ENCODE data around the gene PARVB.

The PARVB gene

GRCh38 chr22:44153710-44154109, 129.6 kb downstream of the PARVB start:
- H2AFZ ChIP-seq (ENCODE audit: low read length): no peak overlapping the region
- H3F3A ChIP-seq (ENCODE audit: insufficient read depth, low read length): no peaks in the 10 kb centered on the region
- H3K9ac ChIP-seq (ENCODE audit: low read length): no peak overlapping the region
- TF ChIP-seq CTCF (IDR thresholded peaks at IDR 0.05; ENCODE audit: low read length) (no peak), EZH2 (IDR thresholded peaks at IDR 0.05; ENCODE audit: borderline replicate concordance, low read length) (no peak)
- H3K27me3 ChIP-seq (ENCODE audit: insufficient read depth, low read length): no peaks in the 10 kb centered on the region
- H3K4me2 ChIP-seq (ENCODE audit: low read length): no peak overlapping the region
- H3K9me3 ChIP-seq (ENCODE audit: low read length): no peaks in the 10 kb centered on the region
- no peaks in the 10 kb centered on the region for H3K79me2 ChIP-seq (ENCODE audit: insufficient read depth, low read length)
- H3K27ac ChIP-seq (ENCODE audit: low read depth, low read length, poor library complexity, severe bottlenecking): no peak overlapping the region
- H3K36me3 ChIP-seq (ENCODE audit: insufficient read depth, low read length): peaks cover 29% of the 10 kb centered on the region
- no peaks in the 10 kb centered on the region for H3K9me2 ChIP-seq (ENCODE audit: low read depth, low read length)
- no peaks in the 10 kb centered on the region for H4K20me1 ChIP-seq (ENCODE audit: insufficient read depth, low read length)
- H3K4me3 ChIP-seq (ENCODE audit: low read depth, low read length, poor library complexity, severe bottlenecking): no peak overlapping the region
- no peaks in the 10 kb centered on the region for H3K4me1 ChIP-seq (ENCODE audit: insufficient read depth, low read length, severe bottlenecking)

GRCh38 chr22:44154436-44154942, 130.4 kb downstream of the PARVB start:
- no peaks in the 10 kb centered on the region for H3K79me2 ChIP-seq (ENCODE audit: insufficient read depth, low read length)
- H3F3A ChIP-seq (ENCODE audit: insufficient read depth, low read length): no peaks in the 10 kb centered on the region
- no peak overlapping the region for H3K9ac ChIP-seq (ENCODE audit: low read length)
- H3K27me3 ChIP-seq (ENCODE audit: insufficient read depth, low read length): no peaks in the 10 kb centered on the region
- H4K20me1 ChIP-seq (ENCODE audit: insufficient read depth, low read length): no peaks in the 10 kb centered on the region
- H3K4me1 ChIP-seq (ENCODE audit: insufficient read depth, low read length, severe bottlenecking): no peaks in the 10 kb centered on the region
- no peak overlapping the region for H3K27ac ChIP-seq (ENCODE audit: low read depth, low read length, poor library complexity, severe bottlenecking)
- no peaks in the 10 kb centered on the region for H3K9me3 ChIP-seq (ENCODE audit: low read length)
- no peak overlapping the region for H3K4me3 ChIP-seq (ENCODE audit: low read depth, low read length, poor library complexity, severe bottlenecking)
- H3K9me2 ChIP-seq (ENCODE audit: low read depth, low read length): no peaks in the 10 kb centered on the region
- H3K36me3 ChIP-seq (ENCODE audit: insufficient read depth, low read length): peaks cover 25% of the 10 kb centered on the region
- H2AFZ ChIP-seq (ENCODE audit: low read length): no peak overlapping the region
- TF ChIP-seq CTCF (IDR thresholded peaks at IDR 0.05; ENCODE audit: low read length) (no peak), EZH2 (IDR thresholded peaks at IDR 0.05; ENCODE audit: borderline replicate concordance, low read length) (no peak)
- no peak overlapping the region for H3K4me2 ChIP-seq (ENCODE audit: low read length)

- Histone ChIP-seq H2AFZ (ENCODE audit: low read length) (no peak overlapping the region), H3K4me1 (ENCODE audit: insufficient read depth, low read length, severe bottlenecking) (no peaks in the 10 kb centered on the region), H4K20me1 (ENCODE audit: insufficient read depth, low read length) (no peaks in the 10 kb centered on the region), H3K27ac (ENCODE audit: low read depth, low read length, poor library complexity, severe bottlenecking) (no peak overlapping the region), H3K27me3 (ENCODE audit: insufficient read depth, low read length) (no peaks in the 10 kb centered on the region), H3K79me2 (ENCODE audit: insufficient read depth, low read length) (no peaks in the 10 kb centered on the region), H3F3A (ENCODE audit: insufficient read depth, low read length) (no peaks in the 10 kb centered on the region), H3K9ac (ENCODE audit: low read length) (no peak overlapping the region), H3K4me3 (ENCODE audit: low read depth, low read length, poor library complexity, severe bottlenecking) (no peak overlapping the region), H3K9me2 (ENCODE audit: low read depth, low read length) (no peaks in the 10 kb centered on the region), H3K9me3 (ENCODE audit: low read length) (no peaks in the 10 kb centered on the region), H3K36me3 (ENCODE audit: insufficient read depth, low read length) (peaks cover 24% of the 10 kb centered on the region), H3K4me2 (ENCODE audit: low read length) (no peak overlapping the region)
- TF ChIP-seq EZH2 (IDR thresholded peaks at IDR 0.05; ENCODE audit: borderline replicate concordance, low read length): no peak
- no peak for TF ChIP-seq CTCF (IDR thresholded peaks at IDR 0.05; ENCODE audit: low read length)
Measured at GRCh38 chr22:44155115-44155514, 131.0 kb downstream of the PARVB start.

Data from OCI-LY1 (cell line).